ENCODE measurements around the gene ARSB. TPM values are rescaled to one million over a fixed set of nuclear protein-coding genes. Genes with fewer than 3 reads are reported as not detected.
"Not testable (repeated sequence)": the region's sequence is repeated elsewhere in the genome, so short reads cannot be mapped to it uniquely, and the experiment has no call there.

Gene ARSB
- total RNA-seq, 1 donor from 2014 or later: 14.6 TPM

- Histone ChIP-seq H3K9ac (ENCODE audit: low read depth in 1 of 3, low read length in 3 of 3) (no peak overlapping the region), H3K27ac (ENCODE audit: low read depth, low read length) (no peak overlapping the region), H3K36me3 (ENCODE audit: control insufficient read depth in 3 of 3, insufficient read depth in 3 of 3, low read length in 3 of 3) (no peaks in the 10 kb centered on the region), H3K9me3 (ENCODE audit: control insufficient read depth in 3 of 3, low read length in 3 of 3) (no peaks in the 10 kb centered on the region), H3K4me3 (ENCODE audit: low read length in 3 of 3) (no peak overlapping the region), H3K4me1 (ENCODE audit: control insufficient read depth in 3 of 3, insufficient read depth in 3 of 3, low read length in 3 of 3) (no peaks in the 10 kb centered on the region), H3K27me3 (ENCODE audit: control insufficient read depth in 3 of 3, insufficient read depth in 3 of 3, low read length in 3 of 3) (no peaks in the 10 kb centered on the region)
These were observed 62.1 kb downstream of the ARSB start for GRCh38 chr5:78922879-78923621.

GRCh38 chr5:78920604-78921003, 64.5 kb downstream of the ARSB start:
- H3K4me3 ChIP-seq (ENCODE audit: low read length in 3 of 3): no peak overlapping the region
- H3K9ac ChIP-seq (ENCODE audit: low read depth in 1 of 3, low read length in 3 of 3): no peak overlapping the region
- H3K4me1 ChIP-seq (ENCODE audit: control insufficient read depth in 3 of 3, insufficient read depth in 3 of 3, low read length in 3 of 3): no peaks in the 10 kb centered on the region
- H3K9me3 ChIP-seq (ENCODE audit: control insufficient read depth in 3 of 3, low read length in 3 of 3): no peaks in the 10 kb centered on the region
- H3K36me3 ChIP-seq (ENCODE audit: control insufficient read depth in 3 of 3, insufficient read depth in 3 of 3, low read length in 3 of 3): no peaks in the 10 kb centered on the region
- no peak overlapping the region for H3K27ac ChIP-seq (ENCODE audit: low read depth, low read length)
- H3K27me3 ChIP-seq (ENCODE audit: control insufficient read depth in 3 of 3, insufficient read depth in 3 of 3, low read length in 3 of 3): no peaks in the 10 kb centered on the region

- Histone ChIP-seq H3K36me3 (ENCODE audit: control insufficient read depth in 3 of 3, insufficient read depth in 3 of 3, low read length in 3 of 3) (no peaks in the 10 kb centered on the region), H3K4me3 (ENCODE audit: low read length in 3 of 3) (no peak overlapping the region), H3K27me3 (ENCODE audit: control insufficient read depth in 3 of 3, insufficient read depth in 3 of 3, low read length in 3 of 3) (no peaks in the 10 kb centered on the region), H3K9ac (ENCODE audit: low read depth in 1 of 3, low read length in 3 of 3) (no peak overlapping the region), H3K27ac (ENCODE audit: low read depth, low read length) (no peak overlapping the region), H3K9me3 (ENCODE audit: control insufficient read depth in 3 of 3, low read length in 3 of 3) (no peaks in the 10 kb centered on the region), H3K4me1 (ENCODE audit: control insufficient read depth in 3 of 3, insufficient read depth in 3 of 3, low read length in 3 of 3) (no peaks in the 10 kb centered on the region)
These were observed 65.3 kb downstream of the ARSB start for GRCh38 chr5:78919796-78920195.

GRCh38 chr5:78916044-78916443, 69.1 kb downstream of the ARSB start:
- no peak overlapping the region for H3K27ac ChIP-seq (ENCODE audit: low read depth, low read length)
- no peaks in the 10 kb centered on the region for H3K36me3 ChIP-seq (ENCODE audit: control insufficient read depth in 3 of 3, insufficient read depth in 3 of 3, low read length in 3 of 3)
- no peaks in the 10 kb centered on the region for H3K9me3 ChIP-seq (ENCODE audit: control insufficient read depth in 3 of 3, low read length in 3 of 3)
- no peak overlapping the region for H3K9ac ChIP-seq (ENCODE audit: low read depth in 1 of 3, low read length in 3 of 3)
- no peaks in the 10 kb centered on the region for H3K27me3 ChIP-seq (ENCODE audit: control insufficient read depth in 3 of 3, insufficient read depth in 3 of 3, low read length in 3 of 3)
- no peak overlapping the region for H3K4me3 ChIP-seq (ENCODE audit: low read length in 3 of 3)
- no peaks in the 10 kb centered on the region for H3K4me1 ChIP-seq (ENCODE audit: control insufficient read depth in 3 of 3, insufficient read depth in 3 of 3, low read length in 3 of 3)

- Histone ChIP-seq H3K27me3 (ENCODE audit: control insufficient read depth in 3 of 3, insufficient read depth in 3 of 3, low read length in 3 of 3) (no peaks in the 10 kb centered on the region), H3K9me3 (ENCODE audit: control insufficient read depth in 3 of 3, low read length in 3 of 3) (no peaks in the 10 kb centered on the region), H3K4me3 (ENCODE audit: low read length in 3 of 3) (no peak overlapping the region), H3K27ac (ENCODE audit: low read depth, low read length) (no peak overlapping the region), H3K36me3 (ENCODE audit: control insufficient read depth in 3 of 3, insufficient read depth in 3 of 3, low read length in 3 of 3) (no peaks in the 10 kb centered on the region), H3K4me1 (ENCODE audit: control insufficient read depth in 3 of 3, insufficient read depth in 3 of 3, low read length in 3 of 3) (no peaks in the 10 kb centered on the region), H3K9ac (ENCODE audit: low read depth in 1 of 3, low read length in 3 of 3) (no peak overlapping the region)
These were observed 69.9 kb downstream of the ARSB start for GRCh38 chr5:78915170-78915569.

GRCh38 chr5:78912811-78913210, 72.3 kb downstream of the ARSB start:
- no peaks in the 10 kb centered on the region for H3K36me3 ChIP-seq (ENCODE audit: control insufficient read depth in 3 of 3, insufficient read depth in 3 of 3, low read length in 3 of 3)
- H3K27ac ChIP-seq (ENCODE audit: low read depth, low read length): no peak overlapping the region
- no peaks in the 10 kb centered on the region for H3K9me3 ChIP-seq (ENCODE audit: control insufficient read depth in 3 of 3, low read length in 3 of 3)
- no peak overlapping the region for H3K9ac ChIP-seq (ENCODE audit: low read depth in 1 of 3, low read length in 3 of 3)
- peaks cover 12 to 14% (median 14%) of the 10 kb centered on the region in 3 donors for H3K4me1 ChIP-seq (ENCODE audit: control insufficient read depth in 3 of 3, insufficient read depth in 3 of 3, low read length in 3 of 3)
- H3K27me3 ChIP-seq (ENCODE audit: control insufficient read depth in 3 of 3, insufficient read depth in 3 of 3, low read length in 3 of 3): no peaks in the 10 kb centered on the region
- H3K4me3 ChIP-seq (ENCODE audit: low read length in 3 of 3): no peak overlapping the region

- Histone ChIP-seq H3K27me3 (ENCODE audit: control insufficient read depth in 3 of 3, insufficient read depth in 3 of 3, low read length in 3 of 3) (no peaks in the 10 kb centered on the region), H3K27ac (ENCODE audit: low read depth, low read length) (no peak overlapping the region), H3K9me3 (ENCODE audit: control insufficient read depth in 3 of 3, low read length in 3 of 3) (no peaks in the 10 kb centered on the region), H3K9ac (ENCODE audit: low read depth in 1 of 3, low read length in 3 of 3) (no peak overlapping the region), H3K36me3 (ENCODE audit: control insufficient read depth in 3 of 3, insufficient read depth in 3 of 3, low read length in 3 of 3) (no peaks in the 10 kb centered on the region), H3K4me3 (ENCODE audit: low read length in 3 of 3) (no peak overlapping the region), H3K4me1 (ENCODE audit: control insufficient read depth in 3 of 3, insufficient read depth in 3 of 3, low read length in 3 of 3) (peaks cover 16 to 20% (median 20%) of the 10 kb centered on the region in 3 donors)
These were observed 72.9 kb downstream of the ARSB start for GRCh38 chr5:78912085-78912771.

- peaks cover 20 to 30% (median 30%) of the 10 kb centered on the region in 3 donors for H3K4me1 ChIP-seq (ENCODE audit: control insufficient read depth in 3 of 3, insufficient read depth in 3 of 3, low read length in 3 of 3)
- H3K27me3 ChIP-seq (ENCODE audit: control insufficient read depth in 3 of 3, insufficient read depth in 3 of 3, low read length in 3 of 3); H3K27ac ChIP-seq (ENCODE audit: low read depth, low read length); H3K4me3 ChIP-seq (ENCODE audit: low read length in 3 of 3); H3K9ac ChIP-seq (ENCODE audit: low read depth in 1 of 3, low read length in 3 of 3); H3K9me3 ChIP-seq (ENCODE audit: control insufficient read depth in 3 of 3, low read length in 3 of 3); H3K36me3 ChIP-seq (ENCODE audit: control insufficient read depth in 3 of 3, insufficient read depth in 3 of 3, low read length in 3 of 3): not testable (repeated sequence)
These were observed 75.7 kb downstream of the ARSB start for GRCh38 chr5:78909224-78909983.

GRCh38 chr5:78908173-78909061, 76.7 kb downstream of the ARSB start:
- H3K4me1 ChIP-seq (ENCODE audit: control insufficient read depth in 3 of 3, insufficient read depth in 3 of 3, low read length in 3 of 3): peaks cover 20 to 30% (median 30%) of the 10 kb centered on the region in 3 donors
- peak overlapping the region; percentile 67 for H3K27ac ChIP-seq (ENCODE audit: low read depth, low read length)
- H3K9ac ChIP-seq (ENCODE audit: low read depth in 1 of 3, low read length in 3 of 3): peak overlapping the region; percentile 35 to 59 (median 46)
- no peaks in the 10 kb centered on the region for H3K27me3 ChIP-seq (ENCODE audit: control insufficient read depth in 3 of 3, insufficient read depth in 3 of 3, low read length in 3 of 3)
- H3K36me3 ChIP-seq (ENCODE audit: control insufficient read depth in 3 of 3, insufficient read depth in 3 of 3, low read length in 3 of 3): no peaks in the 10 kb centered on the region
- H3K4me3 ChIP-seq (ENCODE audit: low read length in 3 of 3): peak overlapping the region; percentile 49 to 62 (median 60)
- no peaks in the 10 kb centered on the region for H3K9me3 ChIP-seq (ENCODE audit: control insufficient read depth in 3 of 3, low read length in 3 of 3)
